Fibroblast of lung (primary cell): ENCODE measurements around the gene DNAL1.

Source experiments
- CTCF ChIP-seq, 2 donors: IDR thresholded peaks in 1 of 2; conservative IDR thresholded peaks in 1 of 2; 1 replicate in 1 of 2; 2 replicates in 1 of 2; pipeline ENCODE4 v1.5.1; 2011 to 2012; ENCODE audit warnings: low read length in 2 of 2, control low read depth in 1 of 2, inconsistent platforms in 1 of 2, low read depth in 1 of 2, mild to moderate bottlenecking in 1 of 2
- EZH2 ChIP-seq: IDR thresholded peaks from 2 replicates; pipeline ENCODE4 v1.5.1; 2012; ENCODE audit warnings: low read length, control low read depth, mild to moderate bottlenecking; ENCODE audit errors: missing control alignments

- TF ChIP-seq CTCF (conservative IDR thresholded peaks at IDR 0.05 in 1 of 2, IDR thresholded peaks at IDR 0.05 in 1 of 2; ENCODE audit: low read depth in 1 of 2, low read length in 2 of 2) (no peak), EZH2 (no peak)
Observed at GRCh38 chr14:73674986-73675385, 30.2 kb downstream of the DNAL1 start.
